Fibroblast of skin of right quadriceps (primary cell): ENCODE measurements around the gene CYBA.

ENCODE experiments used
- DNase-seq: peaks from one replicate; pipeline ENCODE4 v3.0.0-alpha.2; 2013

The CYBA gene

DNA sequence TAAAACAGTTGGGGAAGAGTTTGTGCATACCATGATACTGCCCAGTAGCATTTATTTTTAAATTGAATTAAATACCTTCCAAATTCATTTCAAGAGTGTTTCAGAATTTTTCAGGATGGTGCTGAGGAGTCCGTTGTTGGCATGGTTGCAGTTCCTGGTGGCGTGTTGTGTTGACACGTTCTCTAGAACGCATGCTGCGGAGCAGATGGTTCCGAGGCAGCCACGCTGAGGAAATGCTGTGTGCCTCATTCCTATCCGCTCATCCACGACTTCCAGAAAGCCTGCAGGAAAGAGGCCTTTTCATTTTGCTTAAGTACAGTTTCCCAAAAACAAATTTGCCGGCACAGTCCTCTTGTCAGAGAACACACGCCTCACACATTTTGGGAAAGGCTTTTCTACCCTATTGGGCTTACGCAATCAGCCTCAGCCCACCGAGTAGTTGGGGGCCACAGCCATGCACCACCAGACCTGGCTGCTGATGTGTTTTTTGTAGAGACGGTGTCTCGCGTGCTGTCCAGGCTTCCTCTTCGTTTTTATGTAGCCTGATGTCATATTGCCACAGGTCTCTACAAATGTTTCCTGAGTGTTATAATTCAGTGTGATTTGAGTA is 44.6 kb downstream of the CYBA start:
- DNase-seq: no peak

DNA sequence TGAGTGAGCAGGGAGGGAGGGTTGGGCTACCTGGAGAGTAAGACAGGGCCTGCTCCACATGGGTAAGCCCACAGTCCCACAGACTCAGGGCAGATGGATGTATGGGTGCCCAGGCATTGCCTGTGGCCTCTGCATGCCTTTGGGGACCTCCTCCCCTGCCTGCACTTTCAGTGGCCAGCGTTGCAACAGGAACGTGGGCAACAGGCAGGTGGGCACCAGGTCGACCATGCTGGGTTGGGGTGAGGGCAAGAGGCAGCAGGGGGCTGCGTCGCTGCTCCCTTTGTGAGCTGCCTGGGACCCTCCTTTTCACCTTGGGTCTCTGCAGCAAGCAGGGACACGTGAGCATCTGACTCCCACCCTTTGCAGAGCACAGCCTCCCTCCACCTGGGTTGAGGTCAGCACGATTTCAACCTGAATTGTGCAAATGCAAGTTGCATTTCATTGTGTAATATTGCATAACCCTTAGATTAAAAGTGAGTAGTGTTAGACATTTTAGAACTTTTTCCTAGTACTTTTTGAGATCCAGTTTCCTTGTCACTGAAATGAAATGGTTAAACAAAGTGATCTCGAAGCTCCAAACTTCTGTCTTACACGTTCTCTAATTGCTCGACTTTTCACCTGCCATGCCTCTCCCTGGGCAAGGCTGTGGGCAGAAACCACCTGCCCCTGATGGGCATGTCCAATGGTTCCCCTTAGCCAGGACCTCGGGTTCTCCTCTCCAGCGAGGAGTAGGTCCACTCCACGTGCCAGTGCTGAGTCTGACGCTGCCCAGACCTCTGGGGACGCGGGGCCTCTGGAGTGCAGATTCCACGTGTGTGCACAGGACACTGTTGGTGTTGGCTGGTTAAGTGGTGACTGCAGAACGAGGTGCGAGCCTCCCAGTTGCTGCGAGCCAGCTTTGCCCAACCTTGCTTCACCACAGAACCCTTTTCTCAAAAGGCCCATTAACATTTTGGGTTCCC is 45.4 kb downstream of the CYBA start:
- no peak for DNase-seq

DNA sequence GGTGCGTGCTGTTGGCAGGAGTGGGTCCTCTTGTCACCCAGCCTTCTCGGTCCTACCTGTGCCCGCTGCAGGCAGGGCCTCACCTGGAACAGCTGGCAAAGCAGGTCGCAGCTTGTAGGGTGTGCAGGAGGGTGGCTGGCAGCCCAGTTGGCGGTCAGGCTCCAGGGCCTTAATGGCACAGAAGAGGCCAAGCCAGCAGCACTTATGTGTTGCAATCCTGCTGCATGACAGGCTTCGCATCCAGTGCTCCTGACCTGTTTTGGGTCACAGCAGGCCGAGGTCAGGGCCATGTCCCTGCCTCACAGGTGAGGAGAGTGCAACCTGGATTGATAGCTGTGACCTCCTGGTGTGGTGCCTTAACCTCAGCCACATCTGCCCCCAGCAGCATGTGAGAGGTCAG is 48.8 kb downstream of the CYBA start:
- no peak for DNase-seq

DNA sequence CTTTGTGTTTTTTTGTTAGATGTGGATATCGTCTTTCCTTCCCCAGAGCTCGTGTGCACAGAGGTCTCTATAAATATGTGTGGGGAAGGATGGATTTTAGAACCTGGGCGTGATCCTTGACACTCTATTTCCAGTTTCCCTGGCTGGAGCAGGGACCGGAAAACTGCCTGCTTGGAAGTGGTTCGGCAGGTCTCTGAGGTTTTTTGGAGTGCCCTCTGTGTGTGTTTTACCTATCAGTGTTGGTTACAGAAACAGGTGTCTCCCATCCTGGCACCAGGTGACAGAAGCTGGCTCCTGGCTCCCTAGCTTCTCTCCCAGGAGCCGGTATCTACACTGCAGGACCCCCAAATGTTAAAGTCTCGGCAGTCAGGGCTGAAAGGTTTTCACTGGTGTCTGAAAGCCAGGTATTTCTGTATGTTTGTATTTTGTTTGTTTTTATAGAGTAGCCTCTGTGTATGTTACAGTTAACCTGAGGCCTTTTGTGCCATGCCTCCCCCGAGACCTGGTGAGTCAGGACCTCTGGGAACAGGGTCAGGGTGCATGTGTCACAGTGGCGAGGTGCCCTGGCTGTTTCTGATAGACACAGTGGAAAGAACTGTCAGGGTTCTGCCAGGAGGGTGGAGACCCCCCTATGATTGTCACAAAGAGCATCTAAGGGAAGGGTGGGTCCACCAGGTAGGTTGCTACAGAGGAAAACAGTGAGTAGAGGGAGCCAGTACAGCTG is 49.4 kb downstream of the CYBA start:
- no peak for DNase-seq

DNA sequence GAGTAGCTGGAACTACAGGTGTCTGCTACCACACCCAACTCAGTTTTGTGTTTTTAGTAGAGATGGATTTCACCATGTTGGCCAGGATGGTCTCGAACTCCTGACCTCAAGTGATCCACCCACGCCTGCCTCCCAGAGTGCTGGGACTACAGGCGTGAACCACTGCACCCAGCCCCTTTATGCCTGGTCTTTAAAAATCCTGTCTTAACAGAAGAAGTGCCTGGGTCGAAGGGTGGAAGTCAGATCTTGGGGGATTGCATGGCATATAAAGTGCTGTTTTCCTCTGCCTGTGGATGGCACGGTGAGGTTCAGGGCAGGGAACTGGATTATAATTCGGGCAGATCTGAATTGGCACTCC is 50.3 kb downstream of the CYBA start:
- no peak for DNase-seq

DNA sequence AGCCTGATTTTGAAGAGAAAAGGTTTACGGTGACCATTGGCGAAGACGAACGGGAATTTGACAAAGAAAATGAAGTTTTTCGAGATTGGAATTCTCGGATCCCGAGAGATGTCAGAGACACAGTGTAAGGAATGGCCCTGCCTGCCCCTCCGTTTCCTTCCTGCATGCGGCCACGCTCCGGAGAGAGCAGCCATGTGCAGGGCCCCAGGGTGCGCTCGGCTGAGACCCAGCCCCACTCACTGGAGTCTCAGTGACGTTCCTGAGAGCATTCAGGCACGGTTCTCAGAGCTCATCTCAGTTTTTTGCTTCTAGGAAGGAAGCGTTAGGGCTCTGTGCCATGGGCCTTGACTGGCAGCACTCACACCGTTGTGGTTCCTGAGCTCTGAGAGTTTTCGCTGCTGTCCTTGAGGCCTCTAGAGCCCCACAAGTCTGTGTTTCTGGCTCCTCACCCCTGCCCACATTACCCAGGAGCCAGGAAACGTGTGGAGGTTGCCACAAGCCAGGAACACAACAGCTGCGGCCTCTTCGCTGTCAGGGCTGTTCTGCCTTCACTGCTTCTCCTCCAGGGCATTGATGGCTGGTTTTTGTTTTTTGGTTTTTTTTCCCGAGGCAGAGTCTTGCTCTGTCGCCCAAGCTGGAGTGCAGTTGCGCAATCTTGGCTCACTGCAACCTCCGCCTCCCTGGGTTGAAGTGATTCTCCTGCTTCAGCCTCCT is 50.9 kb downstream of the CYBA start:
- no peak for DNase-seq

DNA sequence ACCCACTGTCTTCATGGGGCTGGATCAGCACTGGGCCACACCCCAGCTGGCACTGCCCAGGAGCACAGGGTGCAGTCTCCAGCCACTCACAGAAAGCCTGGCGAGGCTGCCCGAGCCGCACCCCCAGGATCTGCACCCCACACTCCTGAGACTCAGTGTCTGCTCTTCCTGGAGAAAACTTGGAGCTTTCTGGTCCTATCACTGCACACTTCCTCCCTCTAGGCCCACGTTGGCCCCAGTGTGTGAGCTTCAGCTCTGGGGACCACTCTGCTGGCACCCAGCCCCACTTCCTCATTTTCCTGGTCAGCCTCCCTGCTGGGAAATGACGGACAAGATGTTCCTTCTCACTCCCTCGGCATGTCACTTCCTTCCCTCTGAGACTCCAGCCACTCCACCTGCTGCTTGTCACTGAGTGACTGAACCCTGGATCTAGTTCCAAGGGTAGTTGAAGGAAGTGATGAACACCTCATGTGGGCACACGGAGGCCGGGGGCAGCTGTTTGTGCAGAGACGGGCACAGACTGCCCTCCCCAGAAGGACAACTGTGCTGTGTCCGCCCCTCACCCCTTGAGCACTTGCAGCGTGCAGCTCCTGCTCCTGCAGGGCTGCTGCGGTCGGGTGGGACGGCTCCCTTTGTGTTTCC is 51.6 kb downstream of the CYBA start:
- no peak for DNase-seq

DNA sequence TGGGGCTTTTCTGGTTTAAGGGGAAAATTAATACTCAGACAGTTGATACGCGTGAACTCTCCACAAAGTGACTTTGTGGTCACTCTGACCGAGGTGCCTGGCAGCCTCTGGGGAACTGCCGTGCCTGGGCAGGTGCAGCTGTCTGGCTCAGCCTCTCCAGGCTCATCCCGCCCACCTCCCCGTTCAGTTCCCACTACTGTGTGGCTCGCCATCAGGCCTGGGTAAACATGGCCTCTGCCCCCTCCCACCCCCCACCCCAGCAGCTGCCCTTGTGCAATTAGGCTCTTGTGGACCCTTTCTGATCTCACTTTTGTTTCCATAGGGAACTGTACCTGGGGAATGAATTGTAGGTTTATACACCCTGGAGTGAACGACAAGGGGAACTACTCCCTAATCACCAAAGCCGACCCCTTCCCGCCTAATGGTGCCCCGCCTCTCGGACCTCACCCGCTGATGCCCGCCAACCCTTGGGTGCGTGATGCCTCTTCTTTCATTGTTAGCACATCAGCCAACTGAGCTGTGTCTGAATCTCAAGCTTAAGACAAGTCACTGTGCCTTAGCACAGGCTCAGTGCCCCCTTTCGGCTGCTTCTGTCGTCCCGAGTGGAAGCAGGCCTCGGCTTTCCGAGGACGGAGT is 52.9 kb downstream of the CYBA start:
- DNase-seq: no peak

DNA sequence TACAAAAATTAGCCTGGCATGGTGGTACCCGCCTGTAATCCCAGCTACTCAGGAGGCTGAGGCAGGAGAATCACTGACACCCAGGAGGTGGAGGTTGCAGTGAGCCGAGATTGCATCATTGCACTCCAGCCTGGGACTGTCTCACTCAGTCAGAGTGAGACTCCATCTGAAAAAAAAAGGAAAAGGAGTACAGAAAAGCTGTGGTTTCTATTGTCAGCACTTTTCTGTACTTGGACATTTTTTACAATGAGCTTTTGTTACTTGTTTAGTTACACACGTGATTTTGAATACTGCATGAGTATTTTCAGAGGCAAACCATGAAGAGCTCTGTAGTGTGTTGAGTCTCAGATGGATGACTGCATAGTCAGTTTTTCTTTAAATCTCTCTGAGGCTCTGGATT is 54.4 kb downstream of the CYBA start:
- DNase-seq: no peak

DNA sequence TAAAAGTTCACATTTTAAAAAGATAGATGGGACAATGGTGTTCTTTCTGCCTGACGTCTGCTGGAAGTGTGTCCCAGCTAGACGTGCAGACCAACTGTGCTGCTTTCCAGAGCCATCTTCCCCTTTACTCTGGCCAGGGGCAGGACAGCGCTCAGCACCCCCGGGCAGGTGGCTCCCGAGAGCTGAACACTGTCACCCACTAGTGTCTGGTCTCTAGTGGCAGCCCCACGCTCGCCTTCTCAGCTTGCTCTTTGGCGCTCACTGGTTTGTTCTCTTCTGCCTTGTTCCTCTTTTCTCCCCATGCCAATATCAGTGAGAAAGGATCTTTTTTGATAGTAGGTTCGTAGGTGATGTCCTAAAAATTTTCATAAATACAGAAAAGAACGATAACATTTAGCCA is 54.9 kb downstream of the CYBA start:
- no peak for DNase-seq

DNA sequence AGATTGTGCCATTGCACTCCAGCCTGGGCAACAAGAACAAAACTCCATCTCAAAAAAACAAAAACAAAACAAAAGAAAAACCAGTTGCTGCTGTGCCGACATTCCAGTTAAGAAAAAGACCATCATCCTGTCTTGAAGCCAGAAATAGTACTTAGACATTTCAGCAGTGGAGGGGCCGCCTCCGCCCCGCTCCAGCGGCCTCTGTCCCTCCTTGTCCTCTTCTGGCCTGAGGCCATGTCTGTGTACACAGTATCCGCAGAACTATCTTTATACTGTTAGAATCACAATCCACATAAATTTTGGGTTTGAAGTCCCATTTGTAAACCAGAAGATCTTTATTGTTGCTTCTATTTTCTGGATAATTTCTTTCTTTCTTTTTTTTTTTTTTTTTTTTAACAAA is 55.8 kb downstream of the CYBA start:
- DNase-seq: no peak

DNA sequence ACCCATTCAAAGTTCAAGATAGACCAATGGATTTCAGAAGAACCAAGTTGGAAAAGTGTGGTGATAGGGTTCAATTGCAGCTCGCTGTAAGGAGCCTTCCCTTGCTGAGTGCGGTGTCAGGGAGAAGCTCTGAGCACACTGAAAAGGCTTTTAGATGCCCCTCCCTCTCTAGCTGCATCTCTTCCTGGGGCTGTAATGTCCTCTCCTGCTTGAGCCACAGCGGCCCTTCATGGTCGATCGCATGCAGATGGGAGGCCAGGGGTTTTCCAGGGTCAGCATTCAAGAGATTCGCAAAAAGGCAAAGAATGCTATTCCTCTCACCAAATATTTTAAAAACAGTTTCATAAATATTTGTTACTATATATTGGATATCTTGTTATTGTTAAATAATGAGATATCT is 56.9 kb downstream of the CYBA start:
- DNase-seq: no peak

DNA sequence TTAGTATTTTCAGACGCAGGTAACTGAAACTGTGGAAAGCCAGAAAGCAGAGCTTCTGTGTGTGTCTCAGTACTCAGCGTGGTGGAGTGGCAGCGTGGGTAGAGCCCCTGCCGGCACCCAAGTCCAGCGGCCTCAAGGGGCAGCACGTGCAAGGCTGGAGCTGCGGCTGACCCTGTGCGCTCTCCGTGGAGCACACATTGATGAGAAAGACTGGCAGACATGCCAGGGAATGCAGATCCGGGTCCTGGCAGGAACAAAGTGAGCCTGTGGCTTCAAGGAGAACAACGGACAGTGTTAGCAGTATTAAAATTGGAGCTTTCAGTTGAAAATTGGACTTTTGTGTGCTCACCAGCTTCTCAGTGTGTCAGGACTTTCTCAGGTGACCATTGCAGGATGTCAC is 57.4 kb downstream of the CYBA start:
- no peak for DNase-seq
